Adrenal gland (tissue), 5 donors: ENCODE data around the gene P3H3.

Source experiments
- CTCF ChIP-seq, 6 experiments: fragments of 450-650 bp in 4 of 6; fragments of 200-600 bp in 2 of 6; sonication (generic) in 1 of 6; IDR thresholded peaks; 1 replicate in 5 of 6; 2 replicates in 1 of 6; pipeline versions ENCODE4 v1.5.1 to v1.8.0; 2016 to 2021; ENCODE audit warnings: antibody characterized with exemption in 6 of 6, mild to moderate bottlenecking in 2 of 6, moderate library complexity in 1 of 6
- POLR2A ChIP-seq, 2 donors: fragments of 450-650 bp; IDR thresholded peaks; one replicate each; pipeline ENCODE4 v1.6.1; 2017; ENCODE audit warnings: antibody characterized with exemption in 2 of 2, mild to moderate bottlenecking in 2 of 2, moderate library complexity in 1 of 2
- donor health status: DM: no; HTN: no; CAD: no.

GRCh38 chr12:6831450-6831995 is 3.3 kb downstream of the P3H3 start:
- TF ChIP-seq CTCF (IDR thresholded peaks at IDR 0.05): no peak
- no peak for TF ChIP-seq POLR2A (IDR thresholded peaks at IDR 0.05)
